AG09319 (cell line): Measurements from ENCODE around the gene NOXA1.

ENCODE experiments used
- DNase-seq: peaks from one replicate; pipeline ENCODE4 v3.0.0-alpha.2; 2010; ENCODE audit warnings: low read depth; ENCODE audit errors: extremely low read depth
- CTCF ChIP-seq: IDR thresholded peaks from 2 replicates; pipeline ENCODE4 v1.5.1; 2011; ENCODE audit warnings: low read depth, mild to moderate bottlenecking, inconsistent platforms, low read length, moderate library complexity

Gene NOXA1

GRCh38 chr9:137404961-137405567, 18.1 kb upstream of the NOXA1 start:
- no peak for DNase-seq
- no peak for TF ChIP-seq CTCF

GRCh38 chr9:137405677-137406081, 17.5 kb upstream of the NOXA1 start:
- no peak for TF ChIP-seq CTCF
- DNase-seq = no peak

GRCh38 chr9:137406085-137406760, 17.0 kb upstream of the NOXA1 start:
- no peak for TF ChIP-seq CTCF

GRCh38 chr9:137406876-137407589, 16.2 kb upstream of the NOXA1 start:
- TF ChIP-seq CTCF = peak; percentile 47
- no peak for DNase-seq

More at GRCh38 chr9:137406085-137406760, 17.0 kb upstream of the NOXA1 start:
- no peak for DNase-seq

GRCh38 chr9:137407590-137408300, 15.4 kb upstream of the NOXA1 start:
- DNase-seq = no peak
- no peak for TF ChIP-seq CTCF

GRCh38 chr9:137408651-137409405, 14.4 kb upstream of the NOXA1 start:
- DNase-seq = no peak
- no peak for TF ChIP-seq CTCF
